Measurements from ENCODE around the gene CXCL1.

The CXCL1 gene

GRCh38 chr4:73852771-73853170 is 16.4 kb upstream of the CXCL1 start:
- Histone ChIP-seq H3K9me3 (ENCODE audit: control insufficient read depth, insufficient read depth, low read length) (no peaks in the 10 kb centered on the region), H3K36me3 (ENCODE audit: control insufficient read depth, insufficient read depth, low read length) (no peaks in the 10 kb centered on the region), H3K4me1 (ENCODE audit: control insufficient read depth, insufficient read depth, low read length) (no peaks in the 10 kb centered on the region), H3K4me3 (ENCODE audit: low read length) (no peak overlapping the region), H3K27ac (ENCODE audit: low read length) (no peak overlapping the region), H3K27me3 (ENCODE audit: control insufficient read depth, insufficient read depth, low read length) (no peaks in the 10 kb centered on the region)
- DNase-seq (ENCODE audit: low read depth, low spot score): no peak

DNA sequence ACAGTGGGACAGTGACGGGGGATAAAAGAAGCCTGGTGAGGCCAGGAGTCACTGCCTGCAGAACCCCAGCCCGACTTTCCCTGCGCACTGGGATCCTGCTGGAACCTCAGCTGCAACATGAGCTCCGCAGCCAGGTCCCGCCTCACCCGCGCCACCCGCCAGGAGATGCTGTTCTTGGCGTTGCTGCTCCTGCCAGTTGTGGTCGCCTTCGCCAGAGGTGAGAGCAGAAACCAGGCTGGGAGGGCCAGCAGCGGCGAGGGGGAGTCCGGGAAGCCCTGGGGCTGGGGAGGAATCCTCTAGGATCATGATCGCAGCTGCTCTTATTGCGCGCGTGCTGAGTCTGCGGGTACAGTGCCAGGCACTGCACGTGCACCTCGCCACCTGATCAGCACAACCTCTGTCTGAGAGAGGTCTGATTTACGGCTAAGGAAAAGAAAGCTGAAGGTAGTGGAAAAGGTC is 15.9 kb upstream of the CXCL1 start, which contains the start of gene PF4V1:
PF4V1 (plus strand) TSS at position 51 of the 459 bp plus-strand sequence; CDS start at position 118, 67 bp downstream.
- Histone ChIP-seq H3K4me3 (ENCODE audit: low read length) (no peak within 1 kb of the TSS), H3K27ac (ENCODE audit: low read length) (no peak within 1 kb of the TSS)

GRCh38 chr4:73853718-73854473 is 15.3 kb upstream of the CXCL1 start:
- Histone ChIP-seq H3K4me3 (ENCODE audit: low read length) (no peak overlapping the region), H3K27me3 (ENCODE audit: control insufficient read depth, insufficient read depth, low read length) (no peaks in the 10 kb centered on the region), H3K9me3 (ENCODE audit: control insufficient read depth, insufficient read depth, low read length) (no peaks in the 10 kb centered on the region), H3K27ac (ENCODE audit: low read length) (no peak overlapping the region), H3K4me1 (ENCODE audit: control insufficient read depth, insufficient read depth, low read length) (no peaks in the 10 kb centered on the region), H3K36me3 (ENCODE audit: control insufficient read depth, insufficient read depth, low read length) (no peaks in the 10 kb centered on the region)
- WGBS (ENCODE audit: insufficient coverage, insufficient read length): no CpG with 5 or more reads among the region's 8 CpGs
- DNase-seq (ENCODE audit: low read depth, low spot score): no peak

More for the DNA sequence above, 15.9 kb upstream of the CXCL1 start, which contains the start of gene PF4V1:
- Histone ChIP-seq H3K4me1 (ENCODE audit: control insufficient read depth, insufficient read depth, low read length) (no peaks in the 10 kb centered on the region), H3K27me3 (ENCODE audit: control insufficient read depth, insufficient read depth, low read length) (no peaks in the 10 kb centered on the region), H3K36me3 (ENCODE audit: control insufficient read depth, insufficient read depth, low read length) (no peaks in the 10 kb centered on the region), H3K9me3 (ENCODE audit: control insufficient read depth, insufficient read depth, low read length) (no peaks in the 10 kb centered on the region)
- DNase-seq (ENCODE audit: low read depth, low spot score): no peak
- no CpG with 5 or more reads among the region's 22 CpGs for WGBS (ENCODE audit: insufficient coverage, insufficient read length)

GRCh38 chr4:73855406-73855805 is 13.8 kb upstream of the CXCL1 start:
- WGBS (ENCODE audit: insufficient coverage, insufficient read length): no CpG with 5 or more reads among the region's 4 CpGs
- no peak overlapping the region for H3K4me3 ChIP-seq (ENCODE audit: low read length)
- H3K27ac ChIP-seq (ENCODE audit: low read length): no peak overlapping the region
- no peaks in the 10 kb centered on the region for H3K4me1 ChIP-seq (ENCODE audit: control insufficient read depth, insufficient read depth, low read length)
- no peaks in the 10 kb centered on the region for H3K36me3 ChIP-seq (ENCODE audit: control insufficient read depth, insufficient read depth, low read length)
- H3K27me3 ChIP-seq (ENCODE audit: control insufficient read depth, insufficient read depth, low read length): no peaks in the 10 kb centered on the region
- DNase-seq (ENCODE audit: low read depth, low spot score): no peak
- no peaks in the 10 kb centered on the region for H3K9me3 ChIP-seq (ENCODE audit: control insufficient read depth, insufficient read depth, low read length)

DNA sequence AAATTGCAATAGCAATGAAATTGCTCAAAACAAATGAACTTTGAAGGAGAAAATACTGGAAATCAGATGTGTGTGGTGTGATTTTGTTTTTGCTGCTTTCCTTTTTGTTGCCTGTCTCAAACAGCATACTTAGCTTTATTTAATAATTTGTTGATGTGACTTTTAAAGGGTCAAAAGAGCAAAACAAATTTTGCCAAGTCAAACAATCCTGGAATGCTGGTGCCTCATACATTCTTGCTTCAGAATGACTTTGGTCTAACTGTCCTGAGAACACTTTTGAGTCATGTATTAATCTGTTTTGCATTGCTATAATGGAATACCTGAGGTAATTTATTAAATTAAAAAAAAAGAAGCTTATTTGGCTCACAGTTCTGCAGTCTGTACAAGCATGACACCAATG is 12.7 kb upstream of the CXCL1 start:
- Histone ChIP-seq H3K27ac (ENCODE audit: low read length) (no peak overlapping the region), H3K9me3 (ENCODE audit: control insufficient read depth, insufficient read depth, low read length) (no peaks in the 10 kb centered on the region), H3K36me3 (ENCODE audit: control insufficient read depth, insufficient read depth, low read length) (no peaks in the 10 kb centered on the region), H3K4me3 (ENCODE audit: low read length) (no peak overlapping the region), H3K4me1 (ENCODE audit: control insufficient read depth, insufficient read depth, low read length) (no peaks in the 10 kb centered on the region), H3K27me3 (ENCODE audit: control insufficient read depth, insufficient read depth, low read length) (no peaks in the 10 kb centered on the region)
- DNase-seq (ENCODE audit: low read depth, low spot score): no peak

DNA sequence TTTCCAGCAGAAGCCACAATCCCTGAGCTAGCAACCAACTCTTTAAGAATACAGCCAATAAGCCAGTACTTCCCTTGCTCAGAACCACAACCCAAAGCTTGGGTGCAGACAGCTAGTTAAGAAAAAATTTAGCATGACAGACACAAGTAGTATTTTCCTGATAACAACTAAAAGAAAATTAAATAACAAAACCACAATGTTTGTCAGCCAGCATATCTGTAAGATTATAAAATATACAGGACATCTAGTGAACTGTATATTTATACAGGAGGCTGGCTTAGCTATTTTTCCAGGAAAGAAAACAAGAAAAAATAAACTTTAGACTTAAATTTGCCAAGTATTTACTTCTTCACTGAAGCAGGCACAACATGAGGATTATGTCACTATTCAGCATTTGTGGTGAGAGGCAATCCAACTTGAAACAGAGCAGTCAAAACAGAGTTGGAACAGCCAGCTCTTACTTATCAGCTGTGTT is 9.5 kb upstream of the CXCL1 start:
- DNase-seq (ENCODE audit: low read depth, low spot score): no peak
- H3K36me3 ChIP-seq (ENCODE audit: control insufficient read depth, insufficient read depth, low read length): no peaks in the 10 kb centered on the region
- H3K4me3 ChIP-seq (ENCODE audit: low read length): no peak overlapping the region
- no peaks in the 10 kb centered on the region for H3K9me3 ChIP-seq (ENCODE audit: control insufficient read depth, insufficient read depth, low read length)
- H3K4me1 ChIP-seq (ENCODE audit: control insufficient read depth, insufficient read depth, low read length): no peaks in the 10 kb centered on the region
- no peaks in the 10 kb centered on the region for H3K27me3 ChIP-seq (ENCODE audit: control insufficient read depth, insufficient read depth, low read length)
- no peak overlapping the region for H3K27ac ChIP-seq (ENCODE audit: low read length)

DNA sequence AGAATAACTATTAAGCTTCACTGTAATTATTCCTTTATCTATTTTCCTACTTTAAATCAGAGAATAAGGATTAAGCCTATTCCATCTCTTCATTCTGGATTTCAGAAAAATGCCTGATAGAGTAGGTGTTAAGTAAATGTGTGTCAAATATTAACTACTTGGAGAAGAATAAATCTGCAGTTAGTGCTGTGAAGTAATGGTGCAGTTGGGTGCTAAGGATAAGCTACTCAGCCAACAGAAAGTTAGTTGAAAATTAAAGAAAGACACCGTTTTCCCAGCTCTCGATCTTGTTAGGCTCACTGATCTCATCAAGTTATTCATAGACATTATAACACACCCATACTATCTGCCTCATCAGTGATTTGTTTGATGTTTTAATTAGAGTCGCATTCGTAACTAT is 9.0 kb upstream of the CXCL1 start:
- no peak for DNase-seq (ENCODE audit: low read depth, low spot score)
- no peaks in the 10 kb centered on the region for H3K36me3 ChIP-seq (ENCODE audit: control insufficient read depth, insufficient read depth, low read length)
- no peaks in the 10 kb centered on the region for H3K27me3 ChIP-seq (ENCODE audit: control insufficient read depth, insufficient read depth, low read length)
- H3K4me3 ChIP-seq (ENCODE audit: low read length): no peak overlapping the region
- WGBS (ENCODE audit: insufficient coverage, insufficient read length): no CpG with 5 or more reads among the region's 4 CpGs
- no peaks in the 10 kb centered on the region for H3K4me1 ChIP-seq (ENCODE audit: control insufficient read depth, insufficient read depth, low read length)
- no peaks in the 10 kb centered on the region for H3K9me3 ChIP-seq (ENCODE audit: control insufficient read depth, insufficient read depth, low read length)
- H3K27ac ChIP-seq (ENCODE audit: low read length): no peak overlapping the region

DNA sequence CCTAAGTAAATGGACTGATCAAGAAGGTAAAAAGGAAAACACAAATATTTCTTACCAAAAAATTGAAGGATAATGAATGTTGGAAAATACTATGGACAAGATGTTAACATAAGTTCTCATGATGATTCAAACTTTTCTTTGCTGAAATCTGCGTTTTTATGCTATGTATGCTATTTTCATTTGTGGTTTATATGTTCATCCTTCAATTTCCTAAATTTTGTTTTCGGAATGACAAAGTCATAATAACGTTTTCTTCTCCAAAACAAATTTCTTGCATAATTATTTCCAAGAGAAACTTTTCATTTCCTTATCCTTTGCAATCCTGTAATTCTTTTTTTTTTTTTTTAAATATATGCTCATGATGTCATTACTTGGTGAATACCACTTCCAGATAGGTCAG is 8.3 kb upstream of the CXCL1 start:
- Histone ChIP-seq H3K27me3 (ENCODE audit: control insufficient read depth, insufficient read depth, low read length) (no peaks in the 10 kb centered on the region), H3K36me3 (ENCODE audit: control insufficient read depth, insufficient read depth, low read length) (no peaks in the 10 kb centered on the region), H3K27ac (ENCODE audit: low read length) (no peak overlapping the region), H3K4me1 (ENCODE audit: control insufficient read depth, insufficient read depth, low read length) (no peaks in the 10 kb centered on the region), H3K4me3 (ENCODE audit: low read length) (no peak overlapping the region), H3K9me3 (ENCODE audit: control insufficient read depth, insufficient read depth, low read length) (no peaks in the 10 kb centered on the region)
- no peak for DNase-seq (ENCODE audit: low read depth, low spot score)
- WGBS (ENCODE audit: insufficient coverage, insufficient read length): no CpG with 5 or more reads among the region's 3 CpGs

- no peaks in the 10 kb centered on the region for H3K27me3 ChIP-seq (ENCODE audit: control insufficient read depth, insufficient read depth, low read length)
- H3K27ac ChIP-seq (ENCODE audit: low read length): no peak overlapping the region
- H3K4me1 ChIP-seq (ENCODE audit: control insufficient read depth, insufficient read depth, low read length): no peaks in the 10 kb centered on the region
- no CpG with 5 or more reads among the region's 1 CpG for WGBS (ENCODE audit: insufficient coverage, insufficient read length)
- no peak for DNase-seq (ENCODE audit: low read depth, low spot score)
- no peaks in the 10 kb centered on the region for H3K9me3 ChIP-seq (ENCODE audit: control insufficient read depth, insufficient read depth, low read length)
- H3K4me3 ChIP-seq (ENCODE audit: low read length): no peak overlapping the region
- H3K36me3 ChIP-seq (ENCODE audit: control insufficient read depth, insufficient read depth, low read length): no peaks in the 10 kb centered on the region
These were observed 6.9 kb upstream of the CXCL1 start for GRCh38 chr4:73862322-73862721.

GRCh38 chr4:73864365-73864764 is 4.8 kb upstream of the CXCL1 start:
- Histone ChIP-seq H3K27ac (ENCODE audit: low read length) (no peak overlapping the region), H3K36me3 (ENCODE audit: control insufficient read depth, insufficient read depth, low read length) (no peaks in the 10 kb centered on the region), H3K27me3 (ENCODE audit: control insufficient read depth, insufficient read depth, low read length) (no peaks in the 10 kb centered on the region; the same call in 1 of the 2 replicates), H3K4me1 (ENCODE audit: control insufficient read depth, insufficient read depth, low read length) (no peaks in the 10 kb centered on the region), H3K9me3 (ENCODE audit: control insufficient read depth, insufficient read depth, low read length) (no peaks in the 10 kb centered on the region), H3K4me3 (ENCODE audit: low read length) (no peak overlapping the region)
- WGBS (ENCODE audit: insufficient coverage, insufficient read length): no CpG with 5 or more reads among the region's 2 CpGs
- no peak for DNase-seq (ENCODE audit: low read depth, low spot score)

- no peak overlapping the region for H3K4me3 ChIP-seq (ENCODE audit: low read length)
- no peak for DNase-seq (ENCODE audit: low read depth, low spot score)
- WGBS (ENCODE audit: insufficient coverage, insufficient read length): no CpG with 5 or more reads among the region's 8 CpGs
- H3K9me3 ChIP-seq (ENCODE audit: control insufficient read depth, insufficient read depth, low read length): no peaks in the 10 kb centered on the region
- peaks cover 2% of the 10 kb centered on the region; the same call in 1 of the 2 replicates for H3K27me3 ChIP-seq (ENCODE audit: control insufficient read depth, insufficient read depth, low read length)
- H3K27ac ChIP-seq (ENCODE audit: low read length): no peak overlapping the region
- H3K36me3 ChIP-seq (ENCODE audit: control insufficient read depth, insufficient read depth, low read length): no peaks in the 10 kb centered on the region
- no peaks in the 10 kb centered on the region for H3K4me1 ChIP-seq (ENCODE audit: control insufficient read depth, insufficient read depth, low read length)
These were observed 4.2 kb upstream of the CXCL1 start for GRCh38 chr4:73864961-73865360.
